Stomach (tissue), 9 donors: ENCODE results near the gene SPATA31E1. TPM values are rescaled to one million over a fixed set of nuclear protein-coding genes. Genes with fewer than 3 reads are reported as not detected.

Experiments used
- DNase-seq, 2 donors: peaks; one replicate each; pipeline versions ENCODE4 v3.0.0 to v3.0.0-alpha.2; 2013 to 2019
- H3K27ac ChIP-seq, 5 donors: fragments of 200-600 bp in 4 of 5; sonication (generic) in 4 of 5; one replicate each; pipeline ENCODE4 v1.5.1; 2013 to 2019; ENCODE audit warnings: mild to moderate bottlenecking in 1 of 5, moderate library complexity in 1 of 5
- H3K27me3 ChIP-seq, 3 donors: fragments of 200-600 bp; sonication (generic); one replicate each; pipeline ENCODE4 v1.5.1; 2017 to 2019; ENCODE audit warnings: mixed run types in 1 of 3
- H3K36me3 ChIP-seq, 4 donors: fragments of 200-600 bp; sonication (generic); 1 replicate in 3 of 4; 2 replicates in 1 of 4; pipeline ENCODE4 v1.5.1; 2016 to 2019
- H3K4me1 ChIP-seq, 4 donors: fragments of 200-600 bp; sonication (generic); one replicate each; pipeline ENCODE4 v1.5.1; 2016 to 2019
- H3K4me3 ChIP-seq, 4 donors: fragments of 200-600 bp; sonication (generic) in 3 of 4; one replicate each; pipeline ENCODE4 v1.5.1; 2016 to 2019; ENCODE audit warnings: mild to moderate bottlenecking in 1 of 4
- H3K9me3 ChIP-seq, 4 donors: fragments of 200-600 bp; sonication (generic); one replicate each; pipeline ENCODE4 v1.5.1; 2016 to 2019
- CTCF ChIP-seq, 7 experiments: fragments of 450-650 bp in 4 of 7; fragments of 200-600 bp in 3 of 7; sonication (generic) in 3 of 7; IDR thresholded peaks; one replicate each; pipeline ENCODE4 v1.5.1; 2016 to 2019; ENCODE audit warnings: antibody characterized with exemption in 7 of 7, control low read depth in 2 of 7, mild to moderate bottlenecking in 1 of 7
- EP300 ChIP-seq: sonication (generic); formaldehyde crosslinking; IDR thresholded peaks from one replicate; pipeline ENCODE4 v1.6.1; 2017; ENCODE audit warnings: antibody characterized with exemption
- POLR2A ChIP-seq, 4 donors: fragments of 450-650 bp; IDR thresholded peaks; one replicate each; pipeline ENCODE4 v1.6.1; 2016; ENCODE audit warnings: antibody characterized with exemption in 4 of 4, control low read depth in 2 of 4, mild to moderate bottlenecking in 1 of 4, moderate library complexity in 1 of 4
- POLR2AphosphoS5 ChIP-seq, 3 donors: sonication (generic); formaldehyde crosslinking; IDR thresholded peaks; one replicate each; pipeline ENCODE4 v1.6.1; 2016; ENCODE audit warnings: antibody characterized with exemption in 3 of 3
- WGBS, 5 donors: extraction: QIAGEN DNeasy Blood & Tissue Kit in 3 of 5; methylation state at CpG; one replicate each; pipeline versions ENCODE4 v1.1.5 to v1.1.7; 2013 to 2018; 5-methylcytosine and 5-hydroxymethylcytosine counted together
- intact Hi-C: fragments of 100-400 bp; cut with DNase I; formaldehyde crosslinking; loops from one replicate; pipeline ENCODE4 v1.15.1; 2023; ENCODE audit warnings: low total_unique reads
- polyA plus RNA-seq, 3 donors: library from polyadenylated mRNA; stranded (reverse); fragments of 200-250 nt; gene quantifications; one replicate each; pipeline ENCODE4 v1.2.3, GENCODE V29; 2013
- total RNA-seq, 5 donors: library from RNA; depleted of rRNA; stranded (reverse); fragments of >200 nt; gene quantifications; one replicate each; pipeline versions ENCODE4 v1.1.0 to v1.2.3, GENCODE V29; 2014 to 2016
- donor health status: healthy with polysubstance abuse.
- donor health status: Bipolar disorder and iron deficiency.
- donor health status: healthy.

SPATA31E1 gene
- total and polyA plus RNA-seq, 8 donors, result not detected

- intact Hi-C loops, result no loop called here
- no peak overlapping the region for H3K27ac ChIP-seq
- peaks cover 0 to 11% (median 4%) of the 10 kb centered on the region in 4 donors for H3K9me3 ChIP-seq
- no peaks in the 10 kb centered on the region for H3K4me1 ChIP-seq
- DNase-seq, result no peak
- TF ChIP-seq EP300 (no peak), POLR2AphosphoS5 (IDR thresholded peaks at IDR 0.05) (no peak), POLR2A (IDR thresholded peaks at IDR 0.05) (no peak), CTCF (IDR thresholded peaks at IDR 0.05) (no peak)
- H3K27me3 ChIP-seq, result peaks cover 0 to 9% (median 0%) of the 10 kb centered on the region in 3 donors
- H3K4me3 ChIP-seq, result no peak overlapping the region
- no peaks in the 10 kb centered on the region for H3K36me3 ChIP-seq
These were observed 7.6 kb upstream of the SPATA31E1 start for GRCh38 chr9:87875060-87875459.

- H3K4me1 ChIP-seq, result no peaks in the 10 kb centered on the region
- no peak overlapping the region for H3K27ac ChIP-seq
- H3K36me3 ChIP-seq, result no peaks in the 10 kb centered on the region
- TF ChIP-seq CTCF (IDR thresholded peaks at IDR 0.05) (no peak), POLR2AphosphoS5 (IDR thresholded peaks at IDR 0.05) (no peak), POLR2A (IDR thresholded peaks at IDR 0.05) (no peak), EP300 (no peak)
- no peak overlapping the region for H3K4me3 ChIP-seq
- H3K27me3 ChIP-seq, result peaks cover 0 to 9% (median 0%) of the 10 kb centered on the region in 3 donors
- peaks cover 0 to 11% (median 4%) of the 10 kb centered on the region in 4 donors for H3K9me3 ChIP-seq
- WGBS, 5 donors, result 78 to 85% (median 79%) methylated on average over 5 of the region's 5 CpGs
- intact Hi-C loops, result no loop called here
- DNase-seq, result peak in 1 of 2 donors; percentile 36
These were observed 6.7 kb upstream of the SPATA31E1 start for GRCh38 chr9:87875831-87876545.

- H3K36me3 ChIP-seq, result no peaks in the 10 kb centered on the region
- WGBS, 5 donors, result 60 to 92% (median 83%) methylated on average over 1 to 5 of the region's 5 CpGs; no CpG with 5 or more reads in 1 of the 5 donors
- no peak for DNase-seq
- no peak overlapping the region for H3K27ac ChIP-seq
- TF ChIP-seq POLR2AphosphoS5 (IDR thresholded peaks at IDR 0.05) (no peak), CTCF (IDR thresholded peaks at IDR 0.05) (no peak), EP300 (no peak), POLR2A (IDR thresholded peaks at IDR 0.05) (no peak)
- no peak overlapping the region for H3K4me3 ChIP-seq
- no peaks in the 10 kb centered on the region for H3K4me1 ChIP-seq
- intact Hi-C loops, result no loop called here
- H3K9me3 ChIP-seq, result peaks cover 0 to 11% (median 4%) of the 10 kb centered on the region in 4 donors
- peaks cover 0 to 9% (median 0%) of the 10 kb centered on the region in 3 donors for H3K27me3 ChIP-seq
These were observed 6.0 kb upstream of the SPATA31E1 start for GRCh38 chr9:87876708-87877107.

GRCh38 chr9:87878989-87879511 lies 3.6 kb upstream of the SPATA31E1 start:
- H3K27me3 ChIP-seq, result peaks cover 0 to 9% (median 0%) of the 10 kb centered on the region in 3 donors
- H3K36me3 ChIP-seq, result no peaks in the 10 kb centered on the region
- H3K4me1 ChIP-seq, result no peaks in the 10 kb centered on the region
- intact Hi-C loops, result no loop called here
- no peak overlapping the region for H3K4me3 ChIP-seq
- peaks cover 0 to 11% (median 4%) of the 10 kb centered on the region in 4 donors for H3K9me3 ChIP-seq
- 62 to 81% (median 69%) methylated on average over 1 of the region's 1 CpG for WGBS, 5 donors
- no peak for DNase-seq
- TF ChIP-seq EP300, result no peak
- H3K27ac ChIP-seq, result no peak overlapping the region

GRCh38 chr9:87880116-87880515 lies 2.6 kb upstream of the SPATA31E1 start:
- Histone ChIP-seq H3K27ac (no peak overlapping the region), H3K9me3 (peaks cover 0 to 11% (median 4%) of the 10 kb centered on the region in 4 donors), H3K36me3 (no peaks in the 10 kb centered on the region), H3K27me3 (peaks cover 0 to 9% (median 0%) of the 10 kb centered on the region in 3 donors), H3K4me1 (no peaks in the 10 kb centered on the region), H3K4me3 (no peak overlapping the region)
- intact Hi-C loops, result no loop called here
- WGBS, 5 donors, result 53 to 75% (median 63%) methylated on average over 8 of the region's 8 CpGs
- DNase-seq, result no peak
- TF ChIP-seq EP300 (no peak), POLR2AphosphoS5 (IDR thresholded peaks at IDR 0.05) (no peak), POLR2A (IDR thresholded peaks at IDR 0.05) (no peak), CTCF (IDR thresholded peaks at IDR 0.05) (no peak)
